PC-3 (cell line): ENCODE results near the gene TTC21B.

ENCODE experiments used
- EZH2 ChIP-seq: fragments of 300-600 bp; sonication (generic); IDR thresholded peaks from one replicate; pipeline ENCODE4 v1.6.1; 2017; ENCODE audit warnings: antibody characterized with exemption, mild to moderate bottlenecking, low read length; ENCODE audit not compliant: unreplicated experiment
- EZH2phosphoT487 ChIP-seq: fragments of 300-600 bp; sonication (generic); IDR thresholded peaks from 2 replicates; pipeline ENCODE4 v1.6.1; 2018; ENCODE audit warnings: mild to moderate bottlenecking, antibody characterized with exemption, low read length, borderline replicate concordance
- TF ChIP-seq, protein P1 (sequence below): fragments of 300-600 bp; sonication (generic); conservative IDR thresholded peaks from 2 replicates; pipeline ENCODE4 v1.5.1; 2017; ENCODE audit warnings: antibody characterized with exemption, low read depth, mild to moderate bottlenecking, low read length

DNA sequence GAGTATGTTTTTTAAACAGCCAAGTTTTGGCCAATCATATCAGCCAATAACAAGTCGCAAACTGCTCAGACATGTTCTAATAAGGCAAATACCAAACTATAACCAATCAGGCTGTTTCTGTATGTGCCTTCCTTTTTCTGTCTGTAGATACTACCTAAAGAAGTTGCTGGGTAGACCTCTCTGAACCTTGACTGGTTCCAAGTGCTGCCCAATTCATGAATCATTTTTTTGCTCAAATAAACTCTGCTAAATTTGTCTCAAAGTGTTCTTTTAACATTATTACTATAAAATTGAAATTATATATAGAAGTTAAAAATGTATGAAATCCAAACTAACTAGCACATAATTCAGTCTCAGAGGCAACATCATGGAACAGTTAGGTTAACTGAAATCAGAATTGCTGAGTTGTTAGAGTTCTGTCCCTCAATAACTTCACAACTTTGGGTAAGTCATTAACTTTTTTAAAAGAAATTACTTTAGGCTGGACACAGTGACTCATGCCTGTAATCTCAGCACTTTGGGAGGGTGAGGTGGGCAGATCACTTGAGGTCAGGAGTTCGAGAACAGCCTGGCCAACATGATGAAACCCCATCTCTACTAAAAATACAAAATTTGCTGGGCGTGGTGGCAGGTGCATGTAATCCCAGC, 4.9 kb upstream of the TTC21B start:
- TF ChIP-seq, protein P1, sequence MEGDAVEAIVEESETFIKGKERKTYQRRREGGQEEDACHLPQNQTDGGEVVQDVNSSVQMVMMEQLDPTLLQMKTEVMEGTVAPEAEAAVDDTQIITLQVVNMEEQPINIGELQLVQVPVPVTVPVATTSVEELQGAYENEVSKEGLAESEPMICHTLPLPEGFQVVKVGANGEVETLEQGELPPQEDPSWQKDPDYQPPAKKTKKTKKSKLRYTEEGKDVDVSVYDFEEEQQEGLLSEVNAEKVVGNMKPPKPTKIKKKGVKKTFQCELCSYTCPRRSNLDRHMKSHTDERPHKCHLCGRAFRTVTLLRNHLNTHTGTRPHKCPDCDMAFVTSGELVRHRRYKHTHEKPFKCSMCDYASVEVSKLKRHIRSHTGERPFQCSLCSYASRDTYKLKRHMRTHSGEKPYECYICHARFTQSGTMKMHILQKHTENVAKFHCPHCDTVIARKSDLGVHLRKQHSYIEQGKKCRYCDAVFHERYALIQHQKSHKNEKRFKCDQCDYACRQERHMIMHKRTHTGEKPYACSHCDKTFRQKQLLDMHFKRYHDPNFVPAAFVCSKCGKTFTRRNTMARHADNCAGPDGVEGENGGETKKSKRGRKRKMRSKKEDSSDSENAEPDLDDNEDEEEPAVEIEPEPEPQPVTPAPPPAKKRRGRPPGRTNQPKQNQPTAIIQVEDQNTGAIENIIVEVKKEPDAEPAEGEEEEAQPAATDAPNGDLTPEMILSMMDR: no peak
- TF ChIP-seq EZH2: no peak
- TF ChIP-seq EZH2phosphoT487: no peak
